Measurements from ENCODE around the gene LSM12.

Gene LSM12

DNA sequence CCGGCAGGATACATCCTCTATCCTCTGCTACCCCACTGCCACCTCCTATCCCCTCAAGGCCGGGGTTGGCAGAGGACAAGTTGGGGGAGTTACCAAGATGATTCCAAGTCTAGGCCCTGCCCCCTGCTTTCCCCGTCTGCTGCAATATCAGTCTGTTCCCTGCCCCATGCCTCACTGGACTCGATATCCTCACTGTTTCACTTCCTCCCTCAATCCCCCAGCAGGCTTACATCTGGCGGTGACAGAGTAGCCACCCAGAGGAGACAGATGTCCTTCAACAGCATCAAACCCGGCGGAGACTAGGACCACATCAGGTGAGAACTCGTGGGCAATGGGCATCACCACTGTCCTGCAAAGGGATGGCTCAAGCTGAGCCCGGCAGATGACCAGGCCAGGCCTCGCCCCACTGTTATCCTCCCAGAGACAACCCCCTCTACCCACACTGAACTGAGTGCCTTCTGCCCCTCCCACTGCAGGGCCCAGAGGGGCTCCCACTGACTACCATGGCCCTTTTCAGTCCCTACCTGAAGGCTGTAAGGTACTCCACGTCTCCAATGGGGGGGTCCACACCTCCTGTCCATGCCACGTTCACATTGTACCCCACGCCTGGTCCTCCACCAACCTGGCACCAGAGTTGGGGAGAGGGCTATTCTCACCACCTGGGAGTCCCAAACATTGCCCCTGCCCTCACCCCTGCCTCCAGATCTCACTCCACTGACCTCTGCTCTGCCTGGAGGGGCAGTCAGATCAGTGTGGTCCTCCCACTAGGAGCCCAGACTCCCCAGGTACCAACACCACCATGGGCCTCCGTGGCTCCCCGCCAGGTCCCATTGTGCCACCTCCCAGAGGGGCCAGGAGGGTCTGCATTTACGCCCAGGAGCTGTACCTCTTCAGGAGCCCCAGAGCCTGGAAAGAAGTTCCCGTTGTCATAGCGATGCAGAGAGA, 13.7 kb upstream of the LSM12 start:
- Histone ChIP-seq H3K79me2 (ENCODE audit: control insufficient read depth, low read length) (no peaks in the 10 kb centered on the region), H3K9me2 (replicated peaks; ENCODE audit: control insufficient read depth, low read length) (no peaks in the 10 kb centered on the region), H3F3A (ENCODE audit: control insufficient read depth, insufficient read depth) (no peaks in the 10 kb centered on the region), H3K4me1 (ENCODE audit: control insufficient read depth, low read length) (peaks cover 10% of the 10 kb centered on the region), H3K27me3 (ENCODE audit: control insufficient read depth, low read length) (no peaks in the 10 kb centered on the region), H3K4me2 (ENCODE audit: low read length) (no peak overlapping the region), H3K4me3 (ENCODE audit: low read length) (no peak overlapping the region), H4K20me1 (ENCODE audit: control insufficient read depth, insufficient read depth, low read depth, low read length) (no peaks in the 10 kb centered on the region), H3K36me3 (ENCODE audit: control insufficient read depth, low read length) (peaks cover 40% of the 10 kb centered on the region), H3K27ac (ENCODE audit: low read depth, low read length) (no peak overlapping the region), H3K9me3 (ENCODE audit: control insufficient read depth, insufficient read depth, low read length) (no peaks in the 10 kb centered on the region)
- TF ChIP-seq, protein P1, sequence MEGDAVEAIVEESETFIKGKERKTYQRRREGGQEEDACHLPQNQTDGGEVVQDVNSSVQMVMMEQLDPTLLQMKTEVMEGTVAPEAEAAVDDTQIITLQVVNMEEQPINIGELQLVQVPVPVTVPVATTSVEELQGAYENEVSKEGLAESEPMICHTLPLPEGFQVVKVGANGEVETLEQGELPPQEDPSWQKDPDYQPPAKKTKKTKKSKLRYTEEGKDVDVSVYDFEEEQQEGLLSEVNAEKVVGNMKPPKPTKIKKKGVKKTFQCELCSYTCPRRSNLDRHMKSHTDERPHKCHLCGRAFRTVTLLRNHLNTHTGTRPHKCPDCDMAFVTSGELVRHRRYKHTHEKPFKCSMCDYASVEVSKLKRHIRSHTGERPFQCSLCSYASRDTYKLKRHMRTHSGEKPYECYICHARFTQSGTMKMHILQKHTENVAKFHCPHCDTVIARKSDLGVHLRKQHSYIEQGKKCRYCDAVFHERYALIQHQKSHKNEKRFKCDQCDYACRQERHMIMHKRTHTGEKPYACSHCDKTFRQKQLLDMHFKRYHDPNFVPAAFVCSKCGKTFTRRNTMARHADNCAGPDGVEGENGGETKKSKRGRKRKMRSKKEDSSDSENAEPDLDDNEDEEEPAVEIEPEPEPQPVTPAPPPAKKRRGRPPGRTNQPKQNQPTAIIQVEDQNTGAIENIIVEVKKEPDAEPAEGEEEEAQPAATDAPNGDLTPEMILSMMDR (IDR thresholded peaks at IDR 0.05; ENCODE audit: low read depth, low read length, poor library complexity, severe bottlenecking): no peak
- no peak for TF ChIP-seq EZH2phosphoT487 (IDR thresholded peaks at IDR 0.05; ENCODE audit: borderline replicate concordance, low read length)

GRCh38 chr17:44078412-44078811, 11.9 kb upstream of the LSM12 start:
- Histone ChIP-seq H3K4me3 (ENCODE audit: low read length) (no peak overlapping the region), H3K36me3 (ENCODE audit: control insufficient read depth, low read length) (peaks cover 57% of the 10 kb centered on the region), H3K27ac (ENCODE audit: low read depth, low read length) (no peak overlapping the region), H3K27me3 (ENCODE audit: control insufficient read depth, low read length) (no peaks in the 10 kb centered on the region), H3F3A (ENCODE audit: control insufficient read depth, insufficient read depth) (no peaks in the 10 kb centered on the region), H4K20me1 (ENCODE audit: control insufficient read depth, insufficient read depth, low read depth, low read length) (no peaks in the 10 kb centered on the region), H3K4me1 (ENCODE audit: control insufficient read depth, low read length) (peaks cover 10% of the 10 kb centered on the region), H3K79me2 (ENCODE audit: control insufficient read depth, low read length) (0 out of 2 replicates have a peak, but pooled peaks cover 7% of the 10 kb centered on the region), H3K4me2 (ENCODE audit: low read length) (no peak overlapping the region), H3K9me3 (ENCODE audit: control insufficient read depth, insufficient read depth, low read length) (no peaks in the 10 kb centered on the region), H3K9me2 (replicated peaks; ENCODE audit: control insufficient read depth, low read length) (no peaks in the 10 kb centered on the region)
- TF ChIP-seq, protein P1 (IDR thresholded peaks at IDR 0.05; ENCODE audit: low read depth, low read length, poor library complexity, severe bottlenecking): no peak
- no peak for TF ChIP-seq EZH2phosphoT487 (IDR thresholded peaks at IDR 0.05; ENCODE audit: borderline replicate concordance, low read length)

DNA sequence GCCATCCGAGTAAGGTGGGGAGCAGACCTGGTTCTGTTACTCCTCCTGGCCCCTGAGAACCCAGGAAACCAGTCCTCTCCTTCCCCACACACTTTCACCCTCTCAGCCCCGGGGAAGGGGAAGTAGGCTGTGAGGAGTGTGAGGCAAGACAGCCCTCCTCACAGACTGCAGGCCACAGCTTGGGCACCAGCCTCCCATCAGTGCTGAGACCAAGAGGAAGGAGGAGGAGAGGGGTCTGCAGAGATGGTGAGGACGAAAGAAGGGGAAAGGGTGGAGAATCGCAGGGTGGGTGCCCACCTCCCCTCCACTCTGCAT, 11.1 kb upstream of the LSM12 start:
- Histone ChIP-seq H3K79me2 (ENCODE audit: control insufficient read depth, low read length) (peaks cover 14% of the 10 kb centered on the region), H3K36me3 (ENCODE audit: control insufficient read depth, low read length) (peaks cover 54% of the 10 kb centered on the region)
- TF ChIP-seq, protein P1 (IDR thresholded peaks at IDR 0.05; ENCODE audit: low read depth, low read length, poor library complexity, severe bottlenecking): no peak
- no peak for TF ChIP-seq EZH2phosphoT487 (IDR thresholded peaks at IDR 0.05; ENCODE audit: borderline replicate concordance, low read length)

More for the DNA sequence above, 11.1 kb upstream of the LSM12 start:
- H3K4me2 ChIP-seq (ENCODE audit: low read length): no peak overlapping the region
- H3F3A ChIP-seq (ENCODE audit: control insufficient read depth, insufficient read depth): no peaks in the 10 kb centered on the region
- no peaks in the 10 kb centered on the region for H4K20me1 ChIP-seq (ENCODE audit: control insufficient read depth, insufficient read depth, low read depth, low read length)
- H3K4me3 ChIP-seq (ENCODE audit: low read length): no peak overlapping the region
- no peaks in the 10 kb centered on the region for H3K27me3 ChIP-seq (ENCODE audit: control insufficient read depth, low read length)
- no peaks in the 10 kb centered on the region for H3K9me2 ChIP-seq (replicated peaks; ENCODE audit: control insufficient read depth, low read length)
- H3K9me3 ChIP-seq (ENCODE audit: control insufficient read depth, insufficient read depth, low read length): no peaks in the 10 kb centered on the region
- no peak overlapping the region for H3K27ac ChIP-seq (ENCODE audit: low read depth, low read length)
- peaks cover 14% of the 10 kb centered on the region for H3K4me1 ChIP-seq (ENCODE audit: control insufficient read depth, low read length)
